Measurements from ENCODE around the gene NUDT8.

NUDT8 gene

GRCh38 chr11:67644472-67645418 is 15.0 kb upstream of the NUDT8 start:
- peak overlapping the region; percentile 1 for H3K56ac ChIP-seq (ENCODE audit: low read length)
- WGBS (ENCODE audit: extremely low coverage, insufficient coverage, low lambda C conversion rate): no CpG with 5 or more reads among the region's 22 CpGs
- H4K8ac ChIP-seq (ENCODE audit: low read depth, low read length): no peak overlapping the region
- no peak for DNase-seq
- no peak overlapping the region for H3K4me2 ChIP-seq (ENCODE audit: low read length)
- no peaks in the 10 kb centered on the region for H3K36me3 ChIP-seq (ENCODE audit: control insufficient read depth, insufficient read depth, low read length)
- no peak overlapping the region for H2BK120ac ChIP-seq (ENCODE audit: low read depth, low read length)
- H4K5ac ChIP-seq (ENCODE audit: low read length): no peak overlapping the region
- H3K4me3 ChIP-seq (ENCODE audit: low read length): no peak overlapping the region
- no peaks in the 10 kb centered on the region for H3K79me1 ChIP-seq (ENCODE audit: low read length)
- no peak overlapping the region for H2AK5ac ChIP-seq (ENCODE audit: low read length)
- no peaks in the 10 kb centered on the region for H3K4me1 ChIP-seq (ENCODE audit: control insufficient read depth, low read depth, low read length)
- H3K27ac ChIP-seq (ENCODE audit: low read depth, low read length): no peak overlapping the region
- no peaks in the 10 kb centered on the region for H3K79me2 ChIP-seq (ENCODE audit: control insufficient read depth, insufficient read depth, low read length)
- H2BK5ac ChIP-seq (ENCODE audit: low read length): no peak overlapping the region
- no peak overlapping the region for H3K9ac ChIP-seq (ENCODE audit: low read length)
- H3K23ac ChIP-seq (ENCODE audit: low read length): no peak overlapping the region
- no peak overlapping the region for H3K18ac ChIP-seq (ENCODE audit: low read length)
- no peak overlapping the region for H2BK15ac ChIP-seq (replicated peaks; ENCODE audit: low read depth)
- no peaks in the 10 kb centered on the region for H3K27me3 ChIP-seq (ENCODE audit: insufficient read depth, low read length, poor library complexity)
- no peak overlapping the region for H3K4ac ChIP-seq (ENCODE audit: low read depth, low read length)

DNA sequence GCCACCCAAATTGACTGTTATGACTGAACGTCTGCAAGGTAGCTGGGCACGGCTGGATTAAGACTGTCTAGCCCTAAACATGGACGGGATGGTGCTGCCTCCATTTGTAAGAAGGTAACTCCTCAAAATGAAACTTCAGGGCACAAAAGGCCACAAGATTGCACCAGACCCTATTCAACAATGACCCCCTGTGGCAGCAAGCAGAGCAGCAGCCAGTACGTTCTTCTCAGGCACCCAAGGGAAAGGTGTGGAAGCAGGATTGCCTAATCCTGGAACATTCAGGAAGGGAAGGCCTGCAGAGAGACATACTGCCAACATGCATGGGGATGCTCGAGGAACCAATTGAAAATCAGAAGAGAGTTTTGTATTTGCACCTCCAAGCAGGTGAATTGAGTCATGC is 14.3 kb upstream of the NUDT8 start:
- Histone ChIP-seq H4K8ac (ENCODE audit: low read depth, low read length) (no peak overlapping the region), H3K36me3 (ENCODE audit: control insufficient read depth, insufficient read depth, low read length) (no peaks in the 10 kb centered on the region), H3K79me1 (ENCODE audit: low read length) (no peaks in the 10 kb centered on the region), H3K27me3 (ENCODE audit: insufficient read depth, low read length, poor library complexity) (no peaks in the 10 kb centered on the region), H2BK15ac (replicated peaks; ENCODE audit: low read depth) (no peak overlapping the region), H3K4ac (ENCODE audit: low read depth, low read length) (no peak overlapping the region), H3K18ac (ENCODE audit: low read length) (no peak overlapping the region), H3K23ac (ENCODE audit: low read length) (no peak overlapping the region), H2BK5ac (ENCODE audit: low read length) (no peak overlapping the region), H2AK5ac (ENCODE audit: low read length) (no peak overlapping the region), H3K79me2 (ENCODE audit: control insufficient read depth, insufficient read depth, low read length) (no peaks in the 10 kb centered on the region), H3K27ac (ENCODE audit: low read depth, low read length) (no peak overlapping the region), H2BK120ac (ENCODE audit: low read depth, low read length) (no peak overlapping the region), H3K56ac (ENCODE audit: low read length) (no peak overlapping the region), H4K5ac (ENCODE audit: low read length) (no peak overlapping the region), H3K4me1 (ENCODE audit: control insufficient read depth, low read depth, low read length) (no peaks in the 10 kb centered on the region), H3K4me3 (ENCODE audit: low read length) (no peak overlapping the region), H3K9ac (ENCODE audit: low read length) (no peak overlapping the region), H3K4me2 (ENCODE audit: low read length) (no peak overlapping the region)
- peak; percentile 69 for DNase-seq
- no CpG with 5 or more reads among the region's 5 CpGs for WGBS (ENCODE audit: extremely low coverage, insufficient coverage, low lambda C conversion rate)

- Histone ChIP-seq H4K8ac (ENCODE audit: low read depth, low read length) (no peak overlapping the region), H3K4ac (ENCODE audit: low read depth, low read length) (no peak overlapping the region), H2BK15ac (replicated peaks; ENCODE audit: low read depth) (no peak overlapping the region), H3K27ac (ENCODE audit: low read depth, low read length) (no peak overlapping the region), H3K79me2 (ENCODE audit: control insufficient read depth, insufficient read depth, low read length) (no peaks in the 10 kb centered on the region), H3K56ac (ENCODE audit: low read length) (no peak overlapping the region), H3K4me3 (ENCODE audit: low read length) (no peak overlapping the region), H3K36me3 (ENCODE audit: control insufficient read depth, insufficient read depth, low read length) (no peaks in the 10 kb centered on the region), H4K5ac (ENCODE audit: low read length) (no peak overlapping the region), H3K9ac (ENCODE audit: low read length) (no peak overlapping the region), H3K23ac (ENCODE audit: low read length) (no peak overlapping the region), H3K18ac (ENCODE audit: low read length) (no peak overlapping the region), H3K79me1 (ENCODE audit: low read length) (no peaks in the 10 kb centered on the region), H3K27me3 (ENCODE audit: insufficient read depth, low read length, poor library complexity) (no peaks in the 10 kb centered on the region), H3K4me2 (ENCODE audit: low read length) (no peak overlapping the region), H2BK5ac (ENCODE audit: low read length) (no peak overlapping the region), H2BK120ac (ENCODE audit: low read depth, low read length) (no peak overlapping the region), H3K4me1 (ENCODE audit: control insufficient read depth, low read depth, low read length) (no peaks in the 10 kb centered on the region), H2AK5ac (ENCODE audit: low read length) (no peak overlapping the region)
- DNase-seq: no peak
- WGBS (ENCODE audit: extremely low coverage, insufficient coverage, low lambda C conversion rate): no CpG with 5 or more reads among the region's 15 CpGs
These were observed 12.7 kb upstream of the NUDT8 start for GRCh38 chr11:67642173-67643120.

DNA sequence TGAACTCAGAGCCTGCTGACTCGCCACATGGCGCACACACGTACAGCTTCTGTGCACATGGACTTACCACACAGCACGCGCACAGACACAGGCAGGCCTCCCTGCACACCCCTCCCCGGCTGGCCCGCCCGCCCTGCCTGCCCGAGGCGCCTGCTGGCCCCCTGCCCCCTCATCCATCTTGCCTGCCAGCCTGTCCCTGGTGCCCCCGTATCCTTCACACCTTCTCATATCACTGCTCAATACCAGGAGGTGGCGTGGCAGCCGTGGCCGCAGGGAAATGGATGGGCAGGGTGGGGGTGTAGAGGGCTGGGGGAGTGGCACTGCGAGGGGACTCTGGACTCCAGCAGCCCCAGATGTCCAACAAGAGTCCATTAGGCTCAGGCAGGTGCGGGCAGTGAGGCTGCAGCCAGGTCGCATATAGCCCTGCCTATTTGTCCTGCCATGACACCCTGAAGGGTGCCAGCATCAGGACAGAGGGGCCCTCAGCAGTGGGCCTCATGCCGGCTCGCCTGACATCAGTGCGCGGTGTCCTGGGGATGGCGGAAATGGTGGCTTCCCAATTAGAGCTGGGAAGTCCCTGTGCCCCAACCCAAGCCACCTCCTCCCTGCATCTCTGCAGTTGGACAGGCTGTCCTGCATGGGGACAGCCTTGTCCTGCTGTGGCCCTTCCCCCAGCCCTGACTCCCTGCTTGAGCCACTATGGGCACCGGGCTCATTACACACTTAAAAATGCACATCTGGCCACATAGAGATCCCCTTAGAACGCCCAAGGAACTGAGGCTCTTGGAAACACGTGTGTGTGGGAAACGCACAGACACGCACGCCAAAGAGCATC is 11.8 kb upstream of the NUDT8 start:
- H3K4me2 ChIP-seq (ENCODE audit: low read length): no peak overlapping the region
- no peaks in the 10 kb centered on the region for H3K36me3 ChIP-seq (ENCODE audit: control insufficient read depth, insufficient read depth, low read length)
- no peaks in the 10 kb centered on the region for H3K79me2 ChIP-seq (ENCODE audit: control insufficient read depth, insufficient read depth, low read length)
- H3K4me3 ChIP-seq (ENCODE audit: low read length): no peak overlapping the region
- no peak overlapping the region for H2BK5ac ChIP-seq (ENCODE audit: low read length)
- H4K5ac ChIP-seq (ENCODE audit: low read length): no peak overlapping the region
- no peaks in the 10 kb centered on the region for H3K4me1 ChIP-seq (ENCODE audit: control insufficient read depth, low read depth, low read length)
- H2BK120ac ChIP-seq (ENCODE audit: low read depth, low read length): no peak overlapping the region
- H2BK15ac ChIP-seq (replicated peaks; ENCODE audit: low read depth): no peak overlapping the region
- no peak overlapping the region for H2AK5ac ChIP-seq (ENCODE audit: low read length)
- no peak overlapping the region for H3K4ac ChIP-seq (ENCODE audit: low read depth, low read length)
- H3K18ac ChIP-seq (ENCODE audit: low read length): no peak overlapping the region
- H3K56ac ChIP-seq (ENCODE audit: low read length): no peak overlapping the region
- no peak overlapping the region for H3K9ac ChIP-seq (ENCODE audit: low read length)
- DNase-seq: no peak
- no peaks in the 10 kb centered on the region for H3K79me1 ChIP-seq (ENCODE audit: low read length)
- H3K23ac ChIP-seq (ENCODE audit: low read length): no peak overlapping the region
- no peaks in the 10 kb centered on the region for H3K27me3 ChIP-seq (ENCODE audit: insufficient read depth, low read length, poor library complexity)
- H3K27ac ChIP-seq (ENCODE audit: low read depth, low read length): no peak overlapping the region
- WGBS (ENCODE audit: extremely low coverage, insufficient coverage, low lambda C conversion rate): no CpG with 5 or more reads among the region's 28 CpGs
- H4K8ac ChIP-seq (ENCODE audit: low read depth, low read length): no peak overlapping the region

GRCh38 chr11:67640758-67641337 is 11.1 kb upstream of the NUDT8 start:
- no peak overlapping the region for H3K18ac ChIP-seq (ENCODE audit: low read length)
- H3K4me2 ChIP-seq (ENCODE audit: low read length): no peak overlapping the region
- H3K79me1 ChIP-seq (ENCODE audit: low read length): no peaks in the 10 kb centered on the region
- H3K36me3 ChIP-seq (ENCODE audit: control insufficient read depth, insufficient read depth, low read length): no peaks in the 10 kb centered on the region
- no peak overlapping the region for H4K5ac ChIP-seq (ENCODE audit: low read length)
- no peak overlapping the region for H4K8ac ChIP-seq (ENCODE audit: low read depth, low read length)
- no peak overlapping the region for H3K23ac ChIP-seq (ENCODE audit: low read length)
- H2BK5ac ChIP-seq (ENCODE audit: low read length): no peak overlapping the region
- no peak overlapping the region for H2AK5ac ChIP-seq (ENCODE audit: low read length)
- no CpG with 5 or more reads among the region's 12 CpGs for WGBS (ENCODE audit: extremely low coverage, insufficient coverage, low lambda C conversion rate)
- H3K27ac ChIP-seq (ENCODE audit: low read depth, low read length): no peak overlapping the region
- H2BK120ac ChIP-seq (ENCODE audit: low read depth, low read length): no peak overlapping the region
- H3K4ac ChIP-seq (ENCODE audit: low read depth, low read length): no peak overlapping the region
- H3K27me3 ChIP-seq (ENCODE audit: insufficient read depth, low read length, poor library complexity): no peaks in the 10 kb centered on the region
- H3K79me2 ChIP-seq (ENCODE audit: control insufficient read depth, insufficient read depth, low read length): no peaks in the 10 kb centered on the region
- no peak overlapping the region for H2BK15ac ChIP-seq (replicated peaks; ENCODE audit: low read depth)
- no peak overlapping the region for H3K9ac ChIP-seq (ENCODE audit: low read length)
- H3K4me3 ChIP-seq (ENCODE audit: low read length): no peak overlapping the region
- H3K56ac ChIP-seq (ENCODE audit: low read length): no peak overlapping the region
- DNase-seq: no peak
- no peaks in the 10 kb centered on the region for H3K4me1 ChIP-seq (ENCODE audit: control insufficient read depth, low read depth, low read length)
